ENCODE measurements around the gene DNMT3A.

DNA sequence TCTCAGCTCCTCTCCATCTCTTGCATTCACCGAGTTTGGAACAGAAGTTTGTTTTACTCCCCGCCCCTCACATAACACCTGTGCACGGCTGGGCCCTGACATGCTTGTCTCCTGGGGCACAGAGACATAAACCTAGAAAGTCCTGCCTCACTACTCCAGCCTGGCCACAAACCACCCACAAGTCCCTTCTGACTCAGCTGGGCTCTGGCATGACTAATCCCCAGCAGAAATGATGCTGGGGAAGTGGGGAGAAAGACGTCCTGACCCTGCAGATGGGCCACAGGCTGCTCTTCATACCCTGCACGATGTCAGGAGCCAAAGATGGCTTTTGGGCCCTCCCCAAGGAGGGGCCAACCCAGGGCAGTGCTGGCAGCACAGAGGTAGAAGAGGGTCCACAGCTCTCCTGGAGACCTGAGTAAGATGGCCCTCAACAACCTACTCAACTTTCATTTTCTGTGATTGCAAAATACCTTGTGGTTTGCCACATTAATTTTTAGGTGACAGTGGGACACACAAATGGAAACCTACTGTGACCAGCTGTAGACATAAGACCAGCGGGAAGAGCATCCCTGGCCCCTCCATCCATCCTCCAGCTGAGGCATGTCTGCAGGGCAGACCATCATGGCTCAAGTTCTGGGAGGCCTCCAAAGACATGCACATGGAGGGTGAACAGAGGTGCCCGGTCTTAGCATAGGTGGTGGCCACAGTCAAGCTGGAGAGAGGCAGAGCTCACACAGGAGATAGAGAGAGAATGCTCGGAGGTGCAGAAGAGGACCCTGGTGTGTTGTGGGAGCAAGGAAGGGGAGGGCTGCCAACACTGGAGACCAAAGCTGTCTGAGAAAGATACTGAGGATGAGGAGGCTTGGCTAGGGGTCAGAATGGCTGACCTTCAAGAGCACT lies 40.0 kb downstream of the DNMT3A start:
- TF ChIP-seq, protein P1, sequence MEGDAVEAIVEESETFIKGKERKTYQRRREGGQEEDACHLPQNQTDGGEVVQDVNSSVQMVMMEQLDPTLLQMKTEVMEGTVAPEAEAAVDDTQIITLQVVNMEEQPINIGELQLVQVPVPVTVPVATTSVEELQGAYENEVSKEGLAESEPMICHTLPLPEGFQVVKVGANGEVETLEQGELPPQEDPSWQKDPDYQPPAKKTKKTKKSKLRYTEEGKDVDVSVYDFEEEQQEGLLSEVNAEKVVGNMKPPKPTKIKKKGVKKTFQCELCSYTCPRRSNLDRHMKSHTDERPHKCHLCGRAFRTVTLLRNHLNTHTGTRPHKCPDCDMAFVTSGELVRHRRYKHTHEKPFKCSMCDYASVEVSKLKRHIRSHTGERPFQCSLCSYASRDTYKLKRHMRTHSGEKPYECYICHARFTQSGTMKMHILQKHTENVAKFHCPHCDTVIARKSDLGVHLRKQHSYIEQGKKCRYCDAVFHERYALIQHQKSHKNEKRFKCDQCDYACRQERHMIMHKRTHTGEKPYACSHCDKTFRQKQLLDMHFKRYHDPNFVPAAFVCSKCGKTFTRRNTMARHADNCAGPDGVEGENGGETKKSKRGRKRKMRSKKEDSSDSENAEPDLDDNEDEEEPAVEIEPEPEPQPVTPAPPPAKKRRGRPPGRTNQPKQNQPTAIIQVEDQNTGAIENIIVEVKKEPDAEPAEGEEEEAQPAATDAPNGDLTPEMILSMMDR (IDR thresholded peaks at IDR 0.05) = no peak
- no peak for TF ChIP-seq POLR2A (IDR thresholded peaks at IDR 0.05)
- TF ChIP-seq POLR2AphosphoS5 (IDR thresholded peaks at IDR 0.05) = no peak
- TF ChIP-seq EP300 (IDR thresholded peaks at IDR 0.05) = no peak

All from stomach (tissue), 4 donors.